Breast epithelium (tissue), 4 donors: ENCODE results near the gene CREG1. TPM values are rescaled to one million over a fixed set of nuclear protein-coding genes. Genes with fewer than 3 reads are reported as not detected.
"Not testable (repeated sequence)": the region's sequence is repeated elsewhere in the genome, so short reads cannot be mapped to it uniquely, and the experiment has no call there.

ENCODE experiments used
- DNase-seq, 2 donors: peaks; one replicate each; pipeline ENCODE4 v3.0.0-alpha.2; 2019; ENCODE audit warnings: low spot score in 2 of 2
- H3K27ac ChIP-seq, 2 donors: fragments of 200-600 bp; sonication (generic) in 1 of 2; one replicate each; pipeline ENCODE4 v1.5.1; 2016 to 2019; ENCODE audit warnings: mild to moderate bottlenecking in 1 of 2
- H3K27me3 ChIP-seq, 2 donors: fragments of 200-600 bp; sonication (generic) in 1 of 2; one replicate each; pipeline versions ENCODE4 v1.5.1 to v1.6.0; 2017 to 2019; ENCODE audit warnings: control low read depth in 1 of 2, mild to moderate bottlenecking in 1 of 2
- H3K36me3 ChIP-seq: fragments of 200-600 bp; one replicate; pipeline ENCODE4 v1.5.1; 2019
- H3K4me1 ChIP-seq, 2 donors: fragments of 200-600 bp; sonication (generic); one replicate each; pipeline ENCODE4 v1.5.1; 2016 to 2019; ENCODE audit warnings: control low read depth in 1 of 2
- H3K4me3 ChIP-seq, 3 donors: fragments of 200-600 bp; sonication (generic); 1 replicate in 2 of 3; 2 replicates in 1 of 3; pipeline ENCODE4 v1.5.1; 2016 to 2019; ENCODE audit warnings: mild to moderate bottlenecking in 3 of 3, moderate library complexity in 2 of 3
- H3K9me3 ChIP-seq, 2 donors: fragments of 200-600 bp; sonication (generic) in 1 of 2; one replicate each; pipeline ENCODE4 v1.5.1; 2016 to 2019; ENCODE audit warnings: control low read depth in 1 of 2
- POLR2A ChIP-seq: fragments of 450-650 bp; IDR thresholded peaks from one replicate; pipeline ENCODE4 v1.6.1; 2016; ENCODE audit warnings: antibody characterized with exemption, mild to moderate bottlenecking, moderate library complexity
- POLR2AphosphoS5 ChIP-seq, 3 donors: sonication (generic); formaldehyde crosslinking; IDR thresholded peaks; one replicate each; pipeline ENCODE4 v1.6.1; 2017; ENCODE audit warnings: antibody characterized with exemption in 3 of 3
- intact Hi-C: fragments of 100-400 bp; cut with DNase I; formaldehyde crosslinking; loops from one replicate; pipeline ENCODE4 v1.15.1; 2023; ENCODE audit warnings: low total_unique reads
- total RNA-seq, 3 donors: library from RNA; depleted of rRNA; stranded (reverse); fragments of >200 nt; gene quantifications; one replicate each; pipeline ENCODE4 v1.1.0, GENCODE V29; 2016
- TF ChIP-seq, protein P1 (sequence below), 3 donors: fragments of 450-650 bp; IDR thresholded peaks; one replicate each; pipeline ENCODE4 v1.5.1; 2016 to 2017; ENCODE audit warnings: antibody characterized with exemption in 3 of 3, mild to moderate bottlenecking in 3 of 3, moderate library complexity in 3 of 3

CREG1 gene
- total RNA-seq, 3 donors from 2014 or later: 156 to 444 (median 190) TPM

DNA sequence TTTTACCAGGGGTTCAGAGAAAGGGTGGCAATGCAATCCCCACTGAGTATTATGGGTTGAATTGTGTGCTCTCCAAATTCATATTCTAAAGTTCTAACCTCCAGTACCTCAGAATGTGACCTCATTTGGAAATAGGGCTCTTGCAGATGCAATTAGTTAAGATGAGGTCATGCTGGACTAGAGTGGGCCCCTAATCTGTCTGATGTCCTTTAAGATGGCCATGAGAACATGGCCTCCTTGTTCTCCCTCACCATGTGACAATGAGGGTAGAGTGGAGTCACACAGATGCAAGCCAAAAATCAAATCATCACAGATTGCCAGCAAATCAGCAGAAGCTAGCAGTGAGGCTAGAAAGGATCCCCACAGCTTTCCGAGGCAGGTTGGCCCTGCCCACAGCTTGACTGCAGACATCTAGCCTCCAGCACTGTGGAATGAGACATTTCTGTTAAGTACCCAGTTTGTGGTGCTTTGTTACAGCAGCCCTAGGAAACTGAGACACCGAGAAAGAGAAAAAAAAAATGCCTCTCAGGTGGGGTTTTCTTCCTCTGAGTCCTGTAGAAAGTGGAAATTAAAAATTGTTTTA is 25.5 kb upstream of the CREG1 start:
- Histone ChIP-seq H3K4me1 (no peaks in the 10 kb centered on the region), H3K36me3 (no peaks in the 10 kb centered on the region), H3K27me3 (no peaks in the 10 kb centered on the region), H3K9me3 (no peaks in the 10 kb centered on the region), H3K4me3 (no peak overlapping the region), H3K27ac (no peak overlapping the region)
- TF ChIP-seq POLR2A: no peak
- no peak for TF ChIP-seq POLR2AphosphoS5 (IDR thresholded peaks at IDR 0.05)
- TF ChIP-seq, protein P1, sequence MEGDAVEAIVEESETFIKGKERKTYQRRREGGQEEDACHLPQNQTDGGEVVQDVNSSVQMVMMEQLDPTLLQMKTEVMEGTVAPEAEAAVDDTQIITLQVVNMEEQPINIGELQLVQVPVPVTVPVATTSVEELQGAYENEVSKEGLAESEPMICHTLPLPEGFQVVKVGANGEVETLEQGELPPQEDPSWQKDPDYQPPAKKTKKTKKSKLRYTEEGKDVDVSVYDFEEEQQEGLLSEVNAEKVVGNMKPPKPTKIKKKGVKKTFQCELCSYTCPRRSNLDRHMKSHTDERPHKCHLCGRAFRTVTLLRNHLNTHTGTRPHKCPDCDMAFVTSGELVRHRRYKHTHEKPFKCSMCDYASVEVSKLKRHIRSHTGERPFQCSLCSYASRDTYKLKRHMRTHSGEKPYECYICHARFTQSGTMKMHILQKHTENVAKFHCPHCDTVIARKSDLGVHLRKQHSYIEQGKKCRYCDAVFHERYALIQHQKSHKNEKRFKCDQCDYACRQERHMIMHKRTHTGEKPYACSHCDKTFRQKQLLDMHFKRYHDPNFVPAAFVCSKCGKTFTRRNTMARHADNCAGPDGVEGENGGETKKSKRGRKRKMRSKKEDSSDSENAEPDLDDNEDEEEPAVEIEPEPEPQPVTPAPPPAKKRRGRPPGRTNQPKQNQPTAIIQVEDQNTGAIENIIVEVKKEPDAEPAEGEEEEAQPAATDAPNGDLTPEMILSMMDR (IDR thresholded peaks at IDR 0.05): no peak
- DNase-seq: no peak
- intact Hi-C loops: no loop called here

DNA sequence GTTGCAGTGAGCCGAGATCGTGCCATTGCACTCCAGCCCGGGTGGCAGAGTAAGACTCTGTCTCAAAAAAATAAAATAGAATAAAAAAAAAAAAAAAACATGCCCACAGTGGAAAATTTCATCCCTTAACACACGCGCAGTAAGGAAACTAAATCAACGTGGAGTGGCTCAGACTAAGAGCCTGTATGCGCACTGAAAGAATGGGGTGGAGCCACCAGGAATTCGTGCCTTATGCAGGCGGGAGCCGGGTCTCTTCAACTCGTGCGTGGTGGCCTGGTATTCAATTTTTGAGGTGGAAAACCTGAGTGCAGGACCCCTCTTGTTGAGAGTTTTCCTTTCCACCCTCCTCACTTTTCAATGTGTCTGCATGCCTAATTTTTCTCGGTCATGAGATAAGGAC is 22.1 kb upstream of the CREG1 start:
- Histone ChIP-seq H3K27me3 (no peaks in the 10 kb centered on the region), H3K9me3 (no peaks in the 10 kb centered on the region)
- intact Hi-C loops: no loop called here

DNA sequence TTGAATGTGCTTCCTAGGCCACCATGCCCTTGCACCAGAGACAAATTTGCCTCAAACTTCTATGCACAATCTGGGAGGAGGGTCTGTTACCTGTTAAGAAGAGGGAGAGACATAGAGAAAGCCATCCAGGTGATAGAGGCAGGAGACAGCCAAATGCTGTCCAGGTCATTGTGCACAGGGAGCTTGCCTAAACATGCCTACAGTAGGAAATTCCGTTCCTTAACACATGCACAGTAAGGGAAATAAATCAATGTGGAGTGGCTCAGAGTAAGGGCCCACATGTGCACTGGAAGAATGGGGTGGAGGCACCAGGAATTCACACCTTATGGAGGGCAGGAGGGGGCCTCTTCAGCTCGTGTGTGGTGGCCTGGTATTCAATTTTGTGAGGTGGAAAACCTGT is 19.5 kb upstream of the CREG1 start:
- Histone ChIP-seq H3K4me3 (no peak overlapping the region), H3K4me1 (no peaks in the 10 kb centered on the region), H3K9me3 (no peaks in the 10 kb centered on the region), H3K27me3 (no peaks in the 10 kb centered on the region), H3K36me3 (no peaks in the 10 kb centered on the region), H3K27ac (no peak overlapping the region)
- TF ChIP-seq, protein P1 (IDR thresholded peaks at IDR 0.05): no peak
- intact Hi-C loops: no loop called here
- no peak for DNase-seq

More for the DNA sequence above, 22.1 kb upstream of the CREG1 start:
- no peak overlapping the region for H3K4me3 ChIP-seq
- no peak overlapping the region for H3K27ac ChIP-seq
- no peak for DNase-seq
- no peaks in the 10 kb centered on the region for H3K4me1 ChIP-seq
- TF ChIP-seq POLR2A: no peak
- TF ChIP-seq POLR2AphosphoS5 (IDR thresholded peaks at IDR 0.05): no peak
- TF ChIP-seq, protein P1 (IDR thresholded peaks at IDR 0.05): no peak
- H3K36me3 ChIP-seq: no peaks in the 10 kb centered on the region

DNA sequence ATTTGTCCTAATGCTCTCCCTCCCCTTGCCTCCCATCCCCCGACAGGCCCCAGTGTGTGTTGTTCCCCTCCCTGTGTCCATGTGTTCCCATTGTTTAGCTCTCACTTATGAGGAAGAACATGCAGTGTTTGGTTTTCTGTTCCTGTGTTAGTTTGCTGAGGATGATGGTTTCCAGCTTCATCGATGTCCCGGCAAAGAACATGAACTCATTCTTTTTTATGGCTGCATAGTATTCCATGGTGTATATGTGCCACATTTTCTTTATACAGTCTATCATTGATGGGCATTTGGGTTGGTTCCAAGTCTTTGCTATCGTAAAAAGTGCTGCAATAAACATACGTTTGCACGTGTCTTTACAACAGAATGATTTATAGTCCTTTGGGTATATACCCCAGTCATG is 17.1 kb upstream of the CREG1 start:
- DNase-seq, H3K9me3 ChIP-seq, H3K4me1 ChIP-seq, H3K27me3 ChIP-seq, H3K4me3 ChIP-seq, H3K27ac ChIP-seq, intact Hi-C loops, H3K36me3 ChIP-seq: not testable (repeated sequence)

DNA sequence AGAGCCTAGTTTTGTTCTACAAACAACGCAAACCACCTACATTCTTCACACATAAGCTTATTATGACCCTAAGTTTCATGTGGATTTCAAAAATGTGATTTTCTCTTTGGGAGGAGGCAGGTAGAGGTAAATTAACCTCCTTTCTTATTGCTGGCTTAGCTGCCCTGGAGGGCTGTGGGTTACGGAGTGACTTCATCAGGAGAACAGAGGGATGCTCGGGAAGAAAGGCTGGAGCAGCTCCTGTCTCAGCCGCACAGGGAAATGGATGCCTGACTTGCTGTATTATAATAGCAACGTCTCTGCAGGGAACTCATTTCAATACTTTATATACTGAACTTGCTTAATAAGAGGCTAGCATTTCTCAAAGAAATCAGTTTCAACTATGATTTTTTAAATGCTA is 14.1 kb upstream of the CREG1 start:
- TF ChIP-seq, protein P1 (IDR thresholded peaks at IDR 0.05): no peak
- TF ChIP-seq POLR2A (no peak), POLR2AphosphoS5 (IDR thresholded peaks at IDR 0.05) (no peak)
- Histone ChIP-seq H3K27ac (no peak overlapping the region), H3K27me3 (no peaks in the 10 kb centered on the region), H3K4me3 (no peak overlapping the region), H3K4me1 (no peaks in the 10 kb centered on the region), H3K9me3 (no peaks in the 10 kb centered on the region), H3K36me3 (no peaks in the 10 kb centered on the region)
- DNase-seq: no peak
- intact Hi-C loops: no loop called here

DNA sequence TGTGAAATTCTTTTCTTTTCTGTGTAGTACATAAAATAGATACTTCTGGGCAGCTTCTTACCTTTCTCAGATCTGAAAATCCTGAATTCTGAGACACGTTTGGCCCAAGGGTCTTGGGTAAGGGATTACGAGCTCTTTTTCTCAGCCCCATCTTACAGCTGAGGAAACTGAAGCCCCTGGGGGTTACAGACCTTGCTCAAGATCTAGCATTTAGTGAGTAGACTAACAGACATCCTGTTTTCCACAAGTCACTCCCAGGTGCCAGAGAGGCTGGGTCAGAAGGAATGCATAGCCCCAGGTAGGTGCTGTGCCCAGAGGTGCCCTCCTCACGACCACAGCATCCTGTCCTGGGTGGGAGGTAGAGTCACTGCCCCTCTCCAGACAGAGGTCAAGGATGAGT is 13.2 kb upstream of the CREG1 start:
- TF ChIP-seq POLR2AphosphoS5 (IDR thresholded peaks at IDR 0.05) (no peak), POLR2A (no peak)
- TF ChIP-seq, protein P1 (IDR thresholded peaks at IDR 0.05): no peak
- intact Hi-C loops: no loop called here

More for the DNA sequence above, 13.2 kb upstream of the CREG1 start:
- no peaks in the 10 kb centered on the region for H3K4me1 ChIP-seq
- DNase-seq: no peak
- H3K27ac ChIP-seq: no peak overlapping the region
- no peak overlapping the region for H3K4me3 ChIP-seq
- no peaks in the 10 kb centered on the region for H3K36me3 ChIP-seq
- H3K27me3 ChIP-seq: no peaks in the 10 kb centered on the region
- H3K9me3 ChIP-seq: no peaks in the 10 kb centered on the region
